Keratinocyte (primary cell): ENCODE data around the gene STRN4.

Experiments
- CTCF ChIP-seq, 3 experiments: IDR thresholded peaks in 1 of 3; conservative IDR thresholded peaks in 1 of 3; optimal IDR thresholded peaks in 1 of 3; 2 replicates in 2 of 3; 3 replicates in 1 of 3; pipeline versions ENCODE3 to v1.5.1; 2011; ENCODE audit warnings: low read length in 3 of 3, mild to moderate bottlenecking in 3 of 3, moderate library complexity in 2 of 3, control low read depth in 1 of 3, inconsistent platforms in 1 of 3; ENCODE audit not compliant: insufficient read depth in 2 of 3; ENCODE audit errors: extremely low read depth in 1 of 3
- EZH2 ChIP-seq: IDR thresholded peaks from one replicate; pipeline ENCODE4 v1.6.1; 2012; ENCODE audit warnings: inconsistent platforms, mild to moderate bottlenecking, low read length, moderate library complexity

- TF ChIP-seq CTCF (optimal IDR thresholded peaks at IDR 0.05 in 1 of 3, IDR thresholded peaks at IDR 0.05 in 1 of 3, conservative IDR thresholded peaks at IDR 0.05 in 1 of 3; ENCODE audit: extremely low read depth in 1 of 3, insufficient read depth in 2 of 3, low read length in 3 of 3) (no peak), EZH2 (no peak)
Measured at GRCh38 chr19:46728208-46728607, 18.0 kb downstream of the STRN4 start.
